Gastroesophageal sphincter (tissue), 3 donors: ENCODE results near the gene CCDC180.

Experiments used
- CTCF ChIP-seq, 4 experiments: fragments of 200-600 bp in 2 of 4; fragments of 450-650 bp in 2 of 4; sonication (generic) in 1 of 4; IDR thresholded peaks; one replicate each; pipeline ENCODE4 v1.5.1; 2017 to 2019; ENCODE audit warnings: antibody characterized with exemption in 4 of 4, mild to moderate bottlenecking in 2 of 4, moderate library complexity in 2 of 4
- EP300 ChIP-seq: sonication (generic); formaldehyde crosslinking; IDR thresholded peaks from one replicate; pipeline ENCODE4 v1.6.1; 2017; ENCODE audit warnings: antibody characterized with exemption, mild to moderate bottlenecking
- POLR2A ChIP-seq, 2 donors: fragments of 450-650 bp; IDR thresholded peaks; one replicate each; pipeline ENCODE4 v1.6.1; 2017; ENCODE audit warnings: antibody characterized with exemption in 2 of 2, mild to moderate bottlenecking in 2 of 2, moderate library complexity in 1 of 2

DNA sequence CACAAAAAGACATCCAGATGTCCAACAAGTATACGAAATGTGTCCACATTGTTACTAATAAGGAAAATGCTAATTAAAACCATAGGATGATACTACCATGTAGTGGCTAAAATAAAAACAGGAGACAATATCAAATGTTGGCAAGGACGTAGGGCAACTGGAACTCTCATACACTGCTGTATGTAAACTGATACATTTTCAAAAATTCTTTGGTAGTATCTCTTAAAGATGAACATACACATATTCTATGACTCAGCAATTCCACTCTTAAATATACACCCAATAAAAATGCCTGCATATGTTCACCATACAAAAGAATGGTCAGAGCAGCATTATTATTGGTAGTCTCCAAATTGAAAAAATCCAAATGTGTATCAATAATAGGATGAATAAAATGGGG, 2.9 kb upstream of the CCDC180 start:
- TF ChIP-seq CTCF (IDR thresholded peaks at IDR 0.05) (no peak), EP300 (no peak), POLR2A (IDR thresholded peaks at IDR 0.05) (no peak)
